Kidney tubule cell (primary cell): Measurements from ENCODE around the gene PHF19.
A peak's percentile ranks its signal among the peaks of the same experiment; 100 is the strongest.

ENCODE experiments used
- DNase-seq: peaks from one replicate; pipeline ENCODE4 v3.0.0-alpha.2; 2018; ENCODE audit warnings: low spot score

The PHF19 gene

DNA sequence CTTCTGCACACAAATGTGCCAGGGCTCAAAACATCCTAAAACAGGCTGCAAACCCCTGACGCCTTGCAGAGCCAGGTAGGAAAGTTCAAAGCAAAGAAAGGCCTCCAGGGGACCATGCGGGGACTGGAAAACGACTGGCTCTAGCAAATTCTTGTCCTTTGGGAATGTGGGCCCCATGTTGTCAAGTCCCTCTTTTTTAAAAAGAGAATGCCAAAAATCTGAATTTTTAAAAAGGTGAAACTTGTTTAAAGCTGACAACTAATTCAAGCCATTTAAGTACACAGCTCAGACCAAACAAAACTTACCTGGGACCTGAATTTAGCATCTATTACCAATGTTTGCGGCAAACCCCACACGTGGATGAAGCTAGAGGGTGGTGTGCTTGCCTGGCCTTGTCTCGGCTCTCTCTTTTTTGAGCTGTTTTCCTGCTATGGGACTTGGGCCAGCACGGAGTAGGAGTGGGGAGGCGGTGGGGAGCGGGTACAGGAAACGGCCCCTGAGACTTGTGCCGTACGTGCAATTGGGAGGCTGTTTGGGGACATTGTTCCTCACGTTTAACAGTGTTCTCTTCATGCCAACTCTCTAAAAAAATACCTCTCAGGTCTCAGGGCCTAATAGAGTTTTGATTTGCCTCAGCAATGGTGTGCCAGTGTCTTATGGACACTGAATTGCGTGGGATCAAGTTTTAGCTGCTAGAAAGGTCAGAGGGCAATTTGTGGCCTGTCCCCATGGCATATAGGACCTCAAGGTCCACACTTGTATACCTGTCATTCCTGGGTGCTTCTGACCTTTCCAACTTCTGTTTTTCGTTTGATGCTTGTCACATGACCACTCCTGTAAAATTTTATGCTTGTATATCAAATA is 15.1 kb upstream of the PHF19 start:
- no peak for DNase-seq

- DNase-seq, result no peak
Measured at GRCh38 chr9:120891245-120891883, 14.4 kb upstream of the PHF19 start.

GRCh38 chr9:120890320-120891244 is 13.6 kb upstream of the PHF19 start:
- no peak for DNase-seq

DNA sequence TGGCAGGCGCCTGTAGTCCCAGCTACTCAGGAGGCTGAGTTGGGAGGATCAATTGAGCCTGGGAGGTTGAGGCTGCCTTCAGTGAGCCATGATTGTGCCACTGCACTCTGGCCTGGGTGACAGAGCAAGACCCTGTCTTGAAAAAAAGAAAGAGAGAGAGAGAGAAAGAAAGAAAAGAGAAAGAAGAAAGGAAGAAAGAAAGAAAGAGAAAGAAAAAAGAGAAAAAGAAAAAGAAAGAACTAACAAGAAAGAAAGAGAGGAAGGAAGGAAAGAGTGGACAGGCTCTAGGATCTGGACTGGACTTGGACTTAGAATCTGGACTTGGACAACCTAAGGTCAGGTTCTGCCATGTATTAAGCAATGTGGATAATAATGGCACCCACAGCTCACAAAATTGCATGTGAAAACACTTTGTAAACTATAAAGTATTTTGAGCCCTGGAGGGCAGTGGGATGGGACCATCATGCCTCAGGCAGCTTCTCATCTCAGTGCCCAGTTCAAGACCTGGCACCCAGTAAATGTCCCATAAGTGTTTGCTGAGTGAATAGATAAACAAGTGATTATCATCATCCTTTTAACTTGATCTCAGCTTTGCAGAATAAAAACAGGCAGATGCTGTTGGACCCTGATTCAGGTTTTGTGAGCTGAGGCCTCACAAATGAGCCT is 12.8 kb upstream of the PHF19 start:
- no peak for DNase-seq

DNA sequence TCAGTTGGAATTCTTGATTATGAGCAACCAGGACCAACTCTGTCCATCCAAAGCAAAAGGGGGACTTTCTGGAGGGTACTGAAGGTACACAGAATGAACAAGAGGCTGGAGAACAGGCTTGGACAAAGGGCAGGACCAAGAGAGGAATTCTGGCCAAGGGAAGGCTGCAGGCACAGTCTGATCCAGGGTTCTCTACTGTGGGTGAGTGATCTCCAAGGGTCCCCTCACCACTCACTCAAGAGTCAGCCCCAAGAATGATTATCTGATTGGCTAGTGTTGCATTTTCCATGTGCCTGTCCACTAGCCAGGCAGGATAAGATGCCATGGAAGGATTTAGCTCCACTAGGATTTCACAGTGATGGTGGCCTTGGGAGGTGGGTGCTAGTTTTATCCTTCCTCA is 11.6 kb upstream of the PHF19 start:
- no peak for DNase-seq

DNA sequence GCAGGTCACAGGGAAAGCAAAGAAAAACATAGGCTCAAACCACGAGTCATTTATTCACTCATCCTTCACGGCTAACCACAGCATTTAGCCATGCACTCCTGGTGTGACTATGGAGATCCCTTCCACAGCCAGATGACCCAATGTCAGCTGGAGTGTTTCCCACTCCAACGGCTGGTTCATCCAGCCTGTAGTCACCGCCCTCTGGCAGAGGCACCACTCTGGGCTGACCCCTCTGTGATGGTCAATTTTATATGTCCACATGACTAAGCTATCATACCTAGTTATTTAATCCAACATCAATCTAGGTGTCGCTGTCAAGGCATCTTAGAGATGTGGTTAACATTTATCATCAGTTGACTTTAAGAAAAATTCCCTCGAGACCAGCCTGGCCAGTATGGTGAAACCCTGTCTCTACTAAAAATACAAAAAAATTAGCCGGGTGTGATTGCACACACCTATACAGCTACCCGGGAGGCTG is 9.5 kb upstream of the PHF19 start:
- DNase-seq, result peak; percentile 92

- DNase-seq, result no peak
Measured at GRCh38 chr9:120885958-120886357, 9.0 kb upstream of the PHF19 start.

- DNase-seq, result no peak
Measured at GRCh38 chr9:120885457-120885856, 8.5 kb upstream of the PHF19 start.

GRCh38 chr9:120883608-120883996 is 6.6 kb upstream of the PHF19 start:
- no peak for DNase-seq

GRCh38 chr9:120882935-120883607 is 6.1 kb upstream of the PHF19 start:
- DNase-seq, result peak; percentile 73

GRCh38 chr9:120879446-120879845 is 2.5 kb upstream of the PHF19 start:
- DNase-seq, result no peak

GRCh38 chr9:120878188-120879130 is 1.5 kb upstream of the PHF19 start:
- DNase-seq, result no peak

DNA sequence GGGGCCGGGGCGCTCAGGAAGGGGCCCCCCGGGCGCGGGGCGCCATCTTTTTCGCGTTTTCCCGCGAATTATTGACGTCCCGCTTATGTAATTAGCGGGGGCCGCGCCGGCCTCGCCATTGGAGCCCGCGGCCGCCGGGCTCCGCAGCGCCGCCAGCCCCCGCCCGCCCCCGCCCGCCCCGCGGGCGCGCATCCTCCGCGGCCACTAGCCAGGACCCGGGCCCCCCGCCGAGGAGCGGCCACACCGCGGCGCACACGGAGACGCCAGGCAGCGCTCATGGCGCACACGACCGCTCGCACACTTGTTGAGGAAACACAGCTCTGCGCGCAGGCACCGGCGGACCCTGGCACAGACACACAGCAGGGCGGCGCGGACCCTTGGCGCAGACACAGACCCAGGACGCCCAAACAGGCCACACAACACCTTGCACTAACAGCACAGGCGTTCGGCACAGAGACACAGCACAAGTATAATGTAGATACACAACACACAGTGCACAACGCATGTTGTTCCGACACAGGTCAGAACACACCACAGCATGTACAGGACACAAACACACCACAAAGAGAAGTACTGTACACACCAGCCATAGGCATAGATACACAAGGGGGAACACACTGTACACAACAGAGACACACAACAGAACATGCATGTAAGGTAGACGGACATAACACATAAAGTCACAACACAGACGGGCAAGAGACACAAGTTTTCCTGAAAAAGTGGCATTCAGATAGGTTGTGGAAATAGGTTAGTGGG is 467 bp upstream of the PHF19 start:
- peak; percentile 68 for DNase-seq

DNA sequence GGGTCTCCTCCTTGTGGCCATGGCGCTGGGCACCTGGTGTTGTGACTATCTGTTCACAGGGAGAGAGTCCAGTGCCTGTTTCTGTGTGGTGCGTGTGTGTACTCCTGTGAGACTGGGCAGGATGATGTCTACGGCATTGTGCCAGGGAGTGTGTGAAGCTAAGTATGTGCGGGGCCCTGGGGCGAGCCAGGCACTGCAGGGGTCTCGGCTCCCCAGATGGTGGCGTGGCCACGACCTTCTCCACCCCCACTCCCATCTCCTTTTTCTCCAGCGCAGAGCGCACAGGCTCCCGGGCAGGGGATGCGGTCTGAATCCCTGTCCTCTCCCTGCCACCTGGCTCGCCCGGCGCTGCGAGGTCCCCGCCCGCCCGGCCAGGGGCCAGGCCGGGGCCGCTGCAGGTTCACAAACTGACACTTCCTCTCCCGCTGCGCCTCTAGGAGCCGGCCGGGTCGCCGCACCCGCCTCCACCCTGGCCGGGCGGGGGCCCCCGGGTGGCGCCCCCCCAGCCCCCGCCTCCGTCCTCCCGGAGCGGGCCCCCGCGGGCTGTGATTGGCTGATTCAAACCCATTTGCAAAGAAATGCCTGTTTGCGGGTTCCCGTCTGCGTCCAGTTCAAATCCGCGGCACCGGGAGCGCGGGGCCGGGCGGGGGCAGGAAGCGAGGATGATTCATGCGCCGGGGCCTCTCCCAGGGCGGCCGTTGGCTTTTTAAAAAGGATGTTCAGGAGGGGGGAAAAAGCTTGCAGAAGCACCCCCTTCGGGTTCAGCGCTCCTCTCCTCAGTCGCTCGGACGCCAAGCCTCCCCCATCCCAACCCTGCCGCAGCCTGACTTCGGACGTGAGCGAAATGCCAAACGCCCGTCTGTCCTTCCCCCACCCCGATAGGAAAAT is 790 bp downstream of the PHF19 start:
- peak; percentile 96 for DNase-seq

- DNase-seq, result no peak
Measured at GRCh38 chr9:120875643-120875953, 1.4 kb downstream of the PHF19 start.

GRCh38 chr9:120875195-120875565 is 1.8 kb downstream of the PHF19 start:
- no peak for DNase-seq

- DNase-seq, result no peak
Measured at GRCh38 chr9:120874226-120875194, 2.5 kb downstream of the PHF19 start.
